ENCODE data around the gene TMEM240. TPM values are rescaled to one million over a fixed set of nuclear protein-coding genes. Genes with fewer than 3 reads are reported as not detected.

TMEM240 gene
- total RNA-seq, 4 donors from 2014 or later = 9.4 to 16.3 TPM; not detected in 2

GRCh38 chr1:1538989-1539309 is 1.5 kb downstream of the TMEM240 start:
- Histone ChIP-seq H3K36me3 (no peaks in the 10 kb centered on the region), H3K27me3 (no peaks in the 10 kb centered on the region), H3K4me3 (peak overlapping the region in 1 of 2 donors; percentile 68), H3K27ac (peak overlapping the region in 1 of 2 donors; percentile 83), H3K9me3 (no peaks in the 10 kb centered on the region), H3K4me1 (peaks cover 0 to 7% of the 10 kb centered on the region in 2 donors)
- intact Hi-C loops (cut with DNase I; ENCODE audit: low total_unique reads) = no loop called here
- DNase-seq = no peak
- no peak for TF ChIP-seq CTCF (IDR thresholded peaks at IDR 0.05)
- TF ChIP-seq POLR2A (IDR thresholded peaks at IDR 0.05) = no peak

GRCh38 chr1:1538334-1538733 is 2.1 kb downstream of the TMEM240 start:
- Histone ChIP-seq H3K36me3 (no peaks in the 10 kb centered on the region), H3K27me3 (no peaks in the 10 kb centered on the region), H3K27ac (no peak overlapping the region), H3K4me3 (no peak overlapping the region), H3K9me3 (no peaks in the 10 kb centered on the region), H3K4me1 (peaks cover 0 to 7% of the 10 kb centered on the region in 2 donors)
- no peak for TF ChIP-seq CTCF (IDR thresholded peaks at IDR 0.05)
- TF ChIP-seq POLR2A (IDR thresholded peaks at IDR 0.05) = no peak
- intact Hi-C loops (cut with DNase I; ENCODE audit: low total_unique reads) = no loop called here
- DNase-seq = no peak

GRCh38 chr1:1537626-1538250 is 2.7 kb downstream of the TMEM240 start:
- H3K9me3 ChIP-seq = no peaks in the 10 kb centered on the region
- no peak overlapping the region for H3K4me3 ChIP-seq
- intact Hi-C loops (cut with DNase I; ENCODE audit: low total_unique reads) = no loop called here
- no peaks in the 10 kb centered on the region for H3K36me3 ChIP-seq
- H3K4me1 ChIP-seq = peaks cover 0 to 7% of the 10 kb centered on the region in 2 donors
- DNase-seq = no peak
- TF ChIP-seq POLR2A (IDR thresholded peaks at IDR 0.05) (no peak), CTCF (IDR thresholded peaks at IDR 0.05) (no peak)
- H3K27ac ChIP-seq = no peak overlapping the region
- no peaks in the 10 kb centered on the region for H3K27me3 ChIP-seq

GRCh38 chr1:1536938-1537546 is 3.4 kb downstream of the TMEM240 start:
- TF ChIP-seq POLR2A (IDR thresholded peaks at IDR 0.05) = no peak
- TF ChIP-seq CTCF (IDR thresholded peaks at IDR 0.05) = no peak
- Histone ChIP-seq H3K36me3 (no peaks in the 10 kb centered on the region), H3K27me3 (no peaks in the 10 kb centered on the region), H3K9me3 (no peaks in the 10 kb centered on the region), H3K4me3 (no peak overlapping the region), H3K4me1 (peaks cover 0 to 7% of the 10 kb centered on the region in 2 donors), H3K27ac (peak overlapping the region in 1 of 2 donors; percentile 5)
- DNase-seq = no peak
- intact Hi-C loops (cut with DNase I; ENCODE audit: low total_unique reads) = no loop called here
